HG03175 (cell line): ENCODE data around the gene ANKS1B.
"Not testable (repeated sequence)": the region's sequence is repeated elsewhere in the genome, so short reads cannot be mapped to it uniquely, and the experiment has no call there.

Source experiments
- ATAC-seq: cut with Tn5 transposase; IDR thresholded peaks from one replicate; pipeline ENCODE4 v1.9.1; 2021; ENCODE audit warnings: mild to moderate bottlenecking, moderate library complexity; ENCODE audit not compliant: unreplicated experiment

ANKS1B gene

GRCh38 chr12:99709116-99709515, 275.6 kb downstream of the ANKS1B start:
- ATAC-seq, result no peak

DNA sequence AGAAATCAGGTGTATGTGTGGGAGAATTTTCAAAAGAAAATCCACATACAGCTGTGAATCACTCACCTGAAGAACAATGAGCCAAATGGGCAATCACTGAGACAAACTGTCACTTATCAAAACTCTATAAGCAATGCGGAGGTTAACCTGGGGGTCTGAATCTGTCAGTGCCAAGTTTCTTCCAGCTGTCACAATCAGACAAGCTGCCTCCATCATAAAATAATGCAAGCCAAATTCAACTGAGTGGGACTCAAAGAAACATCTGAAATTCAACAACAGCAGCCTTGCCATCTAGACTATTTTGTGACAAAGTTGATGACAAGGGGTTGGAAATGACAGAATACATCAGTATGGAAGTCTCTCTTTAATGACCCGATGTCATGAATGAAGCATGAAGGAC, 276.9 kb downstream of the ANKS1B start:
- ATAC-seq, result no peak

DNA sequence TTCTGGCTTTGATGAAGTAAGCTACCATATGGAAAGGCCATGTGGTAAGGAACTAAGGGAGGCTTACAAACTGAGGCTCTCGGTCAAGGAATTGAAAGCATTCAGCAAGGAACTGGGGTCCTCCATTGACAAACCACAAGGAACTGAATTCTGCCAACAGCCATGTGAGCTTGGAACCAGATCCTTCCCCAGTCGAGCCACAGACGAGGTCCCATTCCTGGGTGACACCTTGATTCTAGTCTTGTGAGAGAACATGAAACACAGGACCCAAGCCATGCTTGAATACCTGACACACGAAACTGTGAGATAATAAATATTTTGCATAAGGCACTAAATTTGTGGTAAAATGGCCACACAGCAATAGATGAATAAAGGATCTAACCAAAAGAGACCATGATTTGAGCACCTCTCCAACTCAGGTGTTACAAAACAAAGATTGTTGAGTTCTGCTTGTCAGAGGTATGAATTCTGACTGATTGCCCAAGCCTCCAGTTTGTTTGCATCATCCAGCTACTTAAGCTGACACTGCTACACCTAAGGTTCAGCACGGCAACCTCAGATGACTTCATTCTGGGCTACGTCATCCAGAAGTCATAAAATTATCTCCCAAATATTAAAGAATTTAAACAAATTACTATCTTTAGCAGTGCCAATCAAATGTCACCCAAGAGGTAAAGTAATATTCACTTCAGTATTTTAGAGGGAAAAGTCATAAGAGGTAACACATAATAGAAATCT, 277.8 kb downstream of the ANKS1B start:
- ATAC-seq, result no peak

DNA sequence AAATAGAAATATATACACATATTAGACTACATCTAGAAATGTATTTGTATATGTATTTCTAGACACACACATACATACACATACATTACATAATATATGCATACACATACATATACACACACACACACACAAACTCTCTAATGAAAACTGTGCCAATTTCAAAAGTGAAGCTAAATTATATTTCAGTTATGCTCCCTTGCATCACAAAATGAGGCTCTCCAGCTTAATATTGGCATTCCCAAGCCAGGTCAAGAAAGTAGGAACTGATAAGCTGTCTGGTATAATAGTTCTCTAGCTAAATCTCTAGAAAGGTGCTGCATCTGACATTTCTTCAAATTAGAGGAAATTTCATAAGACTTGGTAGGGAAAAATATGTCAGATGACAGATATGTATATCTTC, 280.3 kb downstream of the ANKS1B start:
- ATAC-seq, result no peak

GRCh38 chr12:99704036-99704435, 280.7 kb downstream of the ANKS1B start:
- ATAC-seq, result no peak

DNA sequence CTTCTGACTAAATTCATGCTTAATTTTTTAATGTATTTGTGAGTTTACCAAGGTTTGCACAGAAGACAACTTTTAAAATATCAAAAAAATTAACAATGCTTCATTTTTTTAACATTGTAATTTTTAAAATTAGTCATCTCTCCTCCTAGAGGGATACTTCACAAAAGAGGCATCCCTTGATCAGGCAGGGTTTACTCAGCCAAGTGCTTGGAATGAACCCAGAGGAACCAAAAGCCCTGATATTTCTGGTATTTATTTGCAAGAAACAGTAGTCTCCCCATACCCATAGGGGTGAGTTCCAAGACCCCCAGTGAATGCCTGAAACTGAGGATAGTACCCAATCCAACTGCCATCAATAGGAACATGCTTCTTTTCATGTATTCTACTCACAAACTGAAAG, 284.7 kb downstream of the ANKS1B start:
- ATAC-seq, result no peak

- ATAC-seq, result peak; percentile 56
Observed at GRCh38 chr12:99695050-99695449, 289.7 kb downstream of the ANKS1B start.

DNA sequence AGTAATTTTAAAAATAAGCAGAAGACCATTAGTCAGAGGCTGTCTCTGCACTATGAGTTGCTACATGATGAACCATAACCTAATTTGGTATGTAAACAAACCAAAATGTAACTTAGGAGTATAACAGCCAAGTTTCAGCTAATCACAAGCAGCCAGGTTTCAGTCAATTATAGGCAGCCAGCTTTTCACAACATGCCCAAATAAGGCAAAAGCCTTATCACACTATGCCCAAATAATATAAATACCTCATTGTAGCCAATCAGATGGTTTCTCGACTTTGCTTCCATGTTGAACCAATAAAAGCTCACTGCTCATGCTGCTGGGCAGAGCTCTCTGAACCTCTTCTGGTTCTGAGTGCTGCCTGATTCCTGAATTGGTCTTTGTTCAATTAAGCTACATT, 298.6 kb downstream of the ANKS1B start:
- no peak for ATAC-seq

DNA sequence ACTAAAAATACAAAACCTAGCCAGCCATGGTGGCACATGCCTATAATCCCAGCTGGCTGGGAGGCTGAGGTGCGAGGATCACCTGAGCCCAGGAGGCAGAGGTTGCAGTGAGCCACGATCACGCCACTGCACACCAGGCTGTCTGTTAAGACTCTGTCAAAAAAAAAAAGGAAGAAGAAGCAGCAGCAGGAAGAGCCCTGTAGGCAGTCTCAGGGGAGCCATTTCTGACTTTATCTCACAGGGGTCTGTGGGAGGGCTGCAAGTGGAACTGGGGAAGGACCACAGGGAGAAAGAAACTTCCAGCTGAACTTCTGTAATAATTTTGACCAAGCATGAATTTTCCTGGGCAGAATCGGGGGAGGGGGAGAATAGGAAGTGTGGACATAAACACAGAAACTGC, 304.5 kb downstream of the ANKS1B start:
- ATAC-seq, result no peak

DNA sequence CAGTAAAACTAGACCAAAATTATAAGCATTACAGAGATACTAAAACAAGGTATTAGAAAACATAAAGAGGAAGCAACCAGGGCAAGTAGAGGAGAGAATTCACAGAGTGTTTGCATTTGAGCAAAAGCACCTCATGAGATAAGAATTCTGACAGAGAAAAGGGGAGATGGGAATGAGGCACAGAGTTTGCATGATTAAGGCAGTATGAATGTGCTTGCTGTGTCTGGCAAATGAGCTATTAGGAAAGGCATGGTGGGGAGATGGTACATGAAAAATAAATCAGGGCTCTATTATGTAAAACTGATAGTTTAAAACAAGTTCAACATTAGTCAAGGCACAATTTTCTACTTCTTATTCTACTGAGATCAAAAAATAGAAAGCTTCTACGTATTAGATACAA, 314.1 kb downstream of the ANKS1B start:
- no peak for ATAC-seq

GRCh38 chr12:99658671-99659349, 325.9 kb downstream of the ANKS1B start:
- no peak for ATAC-seq

DNA sequence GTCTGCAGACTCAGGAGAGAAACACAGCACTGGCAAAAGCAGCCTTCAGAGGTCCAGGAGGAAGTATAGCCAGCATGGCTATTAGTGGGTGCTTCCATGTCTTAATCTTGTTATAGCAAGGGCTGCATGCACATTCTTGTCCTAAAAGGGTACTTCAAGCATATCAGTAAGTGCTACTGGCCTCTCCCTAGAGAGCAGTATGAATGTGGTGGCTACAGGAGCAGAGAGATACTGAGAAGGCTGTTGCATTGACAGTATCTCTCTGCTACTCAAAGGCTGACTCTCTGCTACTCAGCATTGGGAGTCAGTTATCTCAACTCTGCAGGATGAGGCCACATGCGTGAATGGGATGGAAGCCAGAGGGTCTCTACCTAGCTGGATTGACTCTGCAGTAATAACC, 335.2 kb downstream of the ANKS1B start:
- ATAC-seq, result no peak

DNA sequence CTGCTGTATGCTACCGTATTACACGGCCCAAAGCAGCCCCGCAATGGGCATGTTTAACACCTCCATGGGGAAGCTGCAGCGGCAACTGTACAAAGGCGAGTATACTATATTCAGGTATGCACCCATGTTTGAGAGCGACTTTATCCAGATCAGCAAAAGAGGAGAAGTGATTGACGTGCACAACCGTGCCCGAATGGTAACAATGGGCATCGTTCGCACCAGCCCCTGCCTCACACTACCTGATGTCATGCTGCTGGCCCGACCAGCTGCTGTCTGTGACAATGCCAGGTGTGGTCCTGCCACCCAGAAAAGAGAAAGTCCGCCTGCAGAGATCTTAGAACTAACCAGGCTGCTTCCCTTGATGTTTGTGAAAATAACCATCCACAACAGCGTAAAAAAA, 336.6 kb downstream of the ANKS1B start:
- ATAC-seq, result no peak

DNA sequence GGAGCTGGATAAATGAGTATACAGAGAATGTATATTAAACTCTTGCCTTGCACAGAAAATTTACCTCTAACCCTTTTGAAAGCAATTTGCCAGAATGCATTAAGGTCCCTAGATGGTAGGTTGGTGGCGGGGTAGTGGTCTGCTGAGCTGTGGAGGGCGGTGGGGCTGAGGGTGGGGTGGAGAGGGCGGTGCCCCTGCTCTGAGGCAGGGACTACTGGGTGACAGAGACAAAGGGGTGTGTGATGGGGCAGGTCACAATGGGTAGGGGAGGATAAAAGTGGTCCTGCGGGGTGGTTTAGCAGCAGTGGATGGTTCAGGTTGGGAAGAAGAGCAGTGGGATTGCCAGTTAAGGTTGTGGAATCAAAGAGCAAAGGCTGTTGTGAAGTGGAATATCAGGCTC, 337.3 kb downstream of the ANKS1B start, which contains the start of gene GARIN6:
Gene GARIN6 (plus strand): TSS at position 301 of the 400 bp plus-strand sequence. CDS start 422 bp downstream, outside the sequence.
- ATAC-seq, result no peak

DNA sequence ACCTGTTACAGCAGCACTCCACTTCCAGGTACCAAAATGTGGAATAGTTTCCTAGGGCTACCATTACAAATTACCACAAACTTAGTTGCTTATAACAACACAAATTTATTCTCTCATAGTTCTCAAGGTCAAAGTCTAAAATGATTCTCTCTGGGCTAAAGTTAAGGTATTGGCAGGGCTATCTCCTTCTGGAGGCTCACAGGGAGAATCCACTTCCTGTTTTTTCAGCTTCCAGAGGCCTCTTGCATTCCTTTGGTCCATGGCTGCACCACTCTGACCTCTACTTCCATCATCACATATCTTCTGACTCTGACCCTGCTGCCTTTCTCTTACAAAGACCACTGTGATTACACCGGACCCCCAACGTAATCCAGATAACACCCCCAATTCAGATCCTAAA, 340.1 kb downstream of the ANKS1B start:
- ATAC-seq, result no peak

DNA sequence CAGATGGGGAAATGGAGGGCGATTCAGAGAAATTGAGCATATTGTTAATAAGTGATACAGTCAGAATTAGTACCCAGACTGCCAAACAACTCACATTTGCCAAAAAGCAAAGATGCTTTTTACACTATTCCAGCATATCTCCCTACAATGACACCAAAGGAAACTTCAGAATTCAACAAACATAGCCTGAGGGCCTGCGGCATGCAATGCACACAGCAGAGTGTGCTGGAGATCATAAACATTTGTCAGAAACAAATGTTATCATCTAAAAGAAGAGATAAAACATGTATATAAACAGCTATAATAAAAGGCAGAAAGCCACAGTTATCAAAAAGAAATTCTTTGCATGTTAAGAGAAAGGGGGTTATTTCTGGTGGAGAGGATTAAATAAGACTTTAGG, 357.3 kb downstream of the ANKS1B start:
- ATAC-seq, result no peak

- not testable (repeated sequence) for ATAC-seq
Observed at GRCh38 chr12:99624591-99624990, 360.1 kb downstream of the ANKS1B start.

- no peak for ATAC-seq
Observed at GRCh38 chr12:99620159-99620479, 364.6 kb downstream of the ANKS1B start.

DNA sequence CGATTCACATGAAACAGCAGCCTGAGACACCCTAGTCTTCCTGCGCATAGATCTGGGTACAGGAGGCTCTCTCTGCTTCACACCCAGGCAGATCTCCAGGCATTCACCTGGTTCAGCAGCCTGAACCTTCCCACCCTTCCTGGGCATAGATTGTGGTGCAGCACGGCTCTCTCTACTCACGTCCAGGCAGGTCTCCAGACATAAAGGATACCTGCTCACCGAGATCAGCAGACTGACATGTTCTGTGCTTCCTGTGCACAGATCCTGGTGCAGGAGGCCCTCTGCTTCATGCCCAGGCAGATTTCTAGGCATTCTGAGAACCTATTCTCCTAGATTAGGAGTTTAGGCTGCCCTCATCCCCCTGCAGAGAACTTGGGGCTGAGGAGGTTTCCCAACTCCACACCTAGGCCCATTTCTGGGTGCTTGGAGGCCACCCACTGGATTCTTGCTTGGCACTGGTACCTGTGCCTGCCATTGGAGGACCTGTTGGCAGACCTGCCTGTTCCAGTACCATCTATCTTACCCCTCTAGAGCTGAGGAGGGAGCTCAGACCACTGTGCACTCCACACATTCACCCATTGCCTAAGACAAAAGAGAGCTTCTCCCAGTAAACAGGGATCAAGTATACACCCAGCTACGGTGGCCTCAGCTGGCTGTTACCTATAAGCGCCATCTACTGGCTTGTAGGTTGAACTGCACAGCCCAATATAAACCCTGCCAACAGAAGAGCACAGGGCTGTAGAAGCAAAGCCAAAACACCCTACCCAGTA, 365.2 kb downstream of the ANKS1B start:
- ATAC-seq, result peak; percentile 91

DNA sequence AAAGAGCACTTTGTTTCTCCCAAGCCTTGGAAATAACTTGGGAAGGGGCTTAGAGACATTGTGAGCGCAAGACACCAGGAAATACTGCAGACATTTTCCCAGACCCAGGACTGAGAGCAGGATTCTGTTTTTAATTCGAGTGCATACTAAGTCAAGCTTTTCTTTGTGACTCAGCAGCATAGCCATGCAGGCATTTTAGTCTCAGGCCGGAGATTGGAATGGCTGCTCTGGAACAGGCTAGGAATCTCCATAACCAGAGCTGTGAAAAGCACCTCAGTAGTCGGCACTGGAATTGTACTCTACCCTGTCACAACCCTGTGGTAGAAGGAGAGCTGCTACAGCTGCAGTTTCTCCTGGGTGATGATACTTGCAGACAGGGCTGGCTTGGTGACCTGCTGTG, 366.1 kb downstream of the ANKS1B start:
- no peak for ATAC-seq

- ATAC-seq, result no peak
Observed at GRCh38 chr12:99611599-99611998, 373.1 kb downstream of the ANKS1B start.

- no peak for ATAC-seq
Observed at GRCh38 chr12:99611117-99611516, 373.6 kb downstream of the ANKS1B start.
